NCI-H2029 (cell line): ENCODE results near the gene NANOS3.
A peak's percentile ranks its signal among the peaks of the same experiment; 100 is the strongest.

ENCODE experiments used
- DNase-seq: peaks from one replicate; lab custom pipeline; 2025; lab: John Stamatoyannopoulos, UW

Gene NANOS3

GRCh38 chr19:13885826-13886365, 9.0 kb downstream of the NANOS3 start:
- DNase-seq: no peak

- no peak for DNase-seq
These were observed 10.1 kb downstream of the NANOS3 start for GRCh38 chr19:13887018-13887436.

GRCh38 chr19:13887517-13887916, 10.6 kb downstream of the NANOS3 start:
- no peak for DNase-seq

- DNase-seq: no peak
These were observed 11.3 kb downstream of the NANOS3 start for GRCh38 chr19:13888281-13888680.

- no peak for DNase-seq
These were observed 13.2 kb downstream of the NANOS3 start for GRCh38 chr19:13890136-13890535.

- DNase-seq: no peak
These were observed 15.9 kb downstream of the NANOS3 start for GRCh38 chr19:13892870-13893269.

GRCh38 chr19:13894552-13894951, 17.6 kb downstream of the NANOS3 start:
- no peak for DNase-seq

GRCh38 chr19:13896227-13896626, 19.3 kb downstream of the NANOS3 start:
- DNase-seq: no peak

GRCh38 chr19:13899393-13899792, 22.5 kb downstream of the NANOS3 start:
- DNase-seq: no peak

- DNase-seq: no peak
These were observed 23.1 kb downstream of the NANOS3 start for GRCh38 chr19:13899912-13900584.

GRCh38 chr19:13902993-13903555, 26.1 kb downstream of the NANOS3 start:
- no peak for DNase-seq

GRCh38 chr19:13905634-13906520, 28.9 kb downstream of the NANOS3 start, which contains the start of the genes BRME1 and CC2D1A:
Gene BRME1 (minus strand): TSS chr19:13906117. CDS start chr19:13904892, 1,225 bp downstream.
Gene CC2D1A (plus strand): TSS chr19:13906201. CDS start chr19:13906442, 241 bp downstream.
- peak; percentile 92 for DNase-seq

GRCh38 chr19:13906521-13906904, 29.6 kb downstream of the NANOS3 start:
- no peak for DNase-seq

- DNase-seq: no peak
These were observed 30.0 kb downstream of the NANOS3 start for GRCh38 chr19:13906910-13907309.

- no peak for DNase-seq
These were observed 31.7 kb downstream of the NANOS3 start for GRCh38 chr19:13908674-13909073.

- no peak for DNase-seq
These were observed 32.5 kb downstream of the NANOS3 start for GRCh38 chr19:13909430-13909829.

GRCh38 chr19:13913352-13913751, 36.4 kb downstream of the NANOS3 start:
- no peak for DNase-seq

- no peak for DNase-seq
These were observed 37.8 kb downstream of the NANOS3 start for GRCh38 chr19:13914777-13915176.

GRCh38 chr19:13917888-13918406, 41.0 kb downstream of the NANOS3 start:
- no peak for DNase-seq

- DNase-seq: no peak
These were observed 41.9 kb downstream of the NANOS3 start for GRCh38 chr19:13918726-13919411.

- no peak for DNase-seq
These were observed 43.6 kb downstream of the NANOS3 start for GRCh38 chr19:13920524-13920923.
